NCI-H1105 (cell line): ENCODE results near the gene GARS1.
"Not testable (repeated sequence)": the region's sequence is repeated elsewhere in the genome, so short reads cannot be mapped to it uniquely, and the experiment has no call there.

Experiments used
- DNase-seq: peaks from one replicate; lab custom pipeline; 2025; lab: John Stamatoyannopoulos, UW

The GARS1 gene

GRCh38 chr7:30572212-30572841 lies 22.4 kb upstream of the GARS1 start:
- no peak for DNase-seq

- no peak for DNase-seq
Observed at GRCh38 chr7:30575910-30576309, 18.8 kb upstream of the GARS1 start.

DNA sequence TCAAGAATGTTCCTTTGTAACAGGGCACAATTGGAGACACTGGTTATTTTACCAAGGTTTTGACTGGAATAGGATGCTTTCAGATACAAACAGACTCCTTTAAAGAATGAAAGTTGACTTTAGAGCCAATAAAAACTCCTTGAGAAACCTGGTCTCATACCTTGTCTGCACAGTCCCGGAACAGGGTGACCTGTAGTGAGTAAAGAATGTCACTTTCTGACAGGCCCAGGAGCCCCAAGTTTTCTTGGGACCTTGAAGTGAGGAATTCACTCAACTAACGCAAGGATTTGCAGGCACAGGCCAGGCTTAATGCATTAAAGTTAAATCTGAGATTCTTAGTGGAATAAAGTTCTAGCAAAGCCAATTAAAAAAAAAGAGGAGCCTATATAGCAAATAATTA lies 11.5 kb upstream of the GARS1 start:
- no peak for DNase-seq

DNA sequence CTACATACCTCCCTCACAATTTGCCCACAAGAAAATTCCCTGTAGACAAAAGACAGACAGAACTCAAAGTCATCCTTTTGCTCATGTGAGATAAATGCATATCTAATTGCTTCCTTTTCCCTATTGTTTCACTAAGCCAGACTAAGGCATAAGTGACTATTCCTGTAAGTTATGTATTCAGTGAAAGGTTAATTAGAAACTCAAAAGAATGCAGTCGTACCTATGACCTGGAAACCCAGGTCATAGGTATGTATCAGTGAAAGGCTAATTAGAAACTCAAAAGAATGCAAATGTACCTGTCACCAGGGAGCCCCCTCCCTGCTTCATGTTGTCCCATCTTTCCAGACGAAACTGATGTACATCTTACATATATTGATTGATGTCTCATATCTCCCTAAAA lies 10.3 kb upstream of the GARS1 start:
- no peak for DNase-seq

GRCh38 chr7:30584965-30585364 lies 9.7 kb upstream of the GARS1 start:
- no peak for DNase-seq

GRCh38 chr7:30585675-30586074 lies 9.0 kb upstream of the GARS1 start:
- DNase-seq, result no peak

DNA sequence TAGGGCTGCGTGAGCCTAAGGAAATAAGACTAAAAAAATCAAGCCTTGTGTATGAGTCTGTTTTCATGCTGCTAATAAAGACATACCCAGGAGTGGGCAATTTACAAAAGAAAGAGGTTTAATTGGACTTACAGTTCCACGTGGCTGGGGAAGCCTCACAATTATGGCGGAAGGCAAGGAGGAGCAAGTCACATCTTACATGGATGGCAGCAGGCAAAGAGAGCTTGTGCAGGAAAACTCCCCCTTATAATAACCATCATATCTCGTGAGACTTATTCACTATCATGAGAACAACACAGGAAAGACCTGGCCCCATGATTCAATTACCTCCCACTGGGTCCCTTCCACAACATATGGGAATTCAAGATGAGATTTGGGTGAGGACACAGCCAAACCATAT lies 7.1 kb upstream of the GARS1 start:
- DNase-seq, result not testable (repeated sequence)

DNA sequence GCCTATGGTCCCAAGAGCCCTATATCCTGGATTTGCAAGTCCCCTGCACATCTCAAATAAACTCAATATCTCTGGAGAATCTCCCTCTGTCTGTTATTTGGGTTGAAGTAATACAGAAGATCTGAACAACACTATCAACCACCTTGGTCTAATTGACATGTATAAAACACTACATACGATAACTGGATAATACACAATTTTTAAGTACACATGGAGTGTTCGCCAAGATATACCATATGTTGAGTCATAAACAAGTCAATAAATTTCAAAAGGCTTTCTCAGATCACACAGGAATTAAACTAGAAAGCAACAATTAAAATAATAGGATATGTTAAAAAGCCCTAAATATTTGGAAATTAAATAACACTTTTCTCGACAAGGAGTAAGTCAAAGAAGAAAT lies 5.6 kb upstream of the GARS1 start:
- DNase-seq, result no peak

DNA sequence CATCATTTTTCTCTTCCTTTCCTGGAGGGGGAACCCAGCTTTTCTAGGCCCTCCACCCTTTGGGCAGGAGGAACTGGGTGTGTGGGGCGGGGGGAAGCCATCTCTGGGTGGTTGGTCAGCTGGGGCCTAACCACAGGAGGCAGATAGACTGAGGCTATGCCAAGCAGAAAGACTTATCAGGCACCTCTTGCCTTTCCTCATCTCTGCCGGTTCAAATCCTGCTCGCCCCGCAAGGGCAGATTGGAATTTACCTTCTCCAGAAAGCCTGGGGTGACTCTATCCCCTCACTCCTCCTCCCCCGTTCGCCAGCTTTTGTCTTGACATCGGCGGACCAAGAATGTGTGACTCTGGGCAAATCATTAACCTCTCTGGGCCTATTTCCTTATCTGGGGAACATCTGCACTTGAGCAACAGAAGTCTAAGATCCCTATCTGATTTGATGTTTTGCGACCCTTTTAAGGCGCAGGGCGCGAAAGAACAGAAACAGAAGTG lies 584 bp upstream of the GARS1 start:
- DNase-seq, result peak; percentile 40

DNA sequence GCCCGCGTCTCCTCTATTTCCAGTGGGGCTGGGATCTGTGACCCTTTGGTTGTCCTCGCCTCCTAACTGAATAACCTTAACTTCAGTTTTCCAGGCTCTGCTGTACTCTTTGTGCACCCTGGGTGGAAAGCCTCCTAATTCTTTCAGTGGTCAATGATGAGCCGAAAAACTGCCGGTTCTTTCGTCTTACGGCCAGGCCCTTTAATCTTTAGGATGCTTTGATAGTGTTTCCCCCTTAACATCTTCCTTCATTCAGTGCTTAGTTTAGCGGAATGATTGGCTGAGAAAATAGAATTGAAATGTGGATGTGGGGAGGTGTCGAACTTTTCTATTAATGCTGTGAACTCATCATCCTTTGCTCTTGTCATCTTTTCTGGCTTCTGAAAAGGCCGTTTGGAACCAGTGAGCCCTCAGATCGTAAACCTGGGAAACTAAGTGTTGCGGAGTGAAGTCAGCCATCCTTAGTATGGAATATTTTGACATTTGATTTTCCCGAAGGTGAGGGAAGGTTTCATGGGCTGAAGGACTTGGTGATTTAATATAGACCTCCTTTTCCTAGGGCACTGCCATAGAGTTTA lies 847 bp downstream of the GARS1 start:
- DNase-seq, result no peak

- peak; percentile 18 for DNase-seq
Observed at GRCh38 chr7:30596014-30596641, 1.4 kb downstream of the GARS1 start.

GRCh38 chr7:30596721-30597120 lies 2.0 kb downstream of the GARS1 start:
- no peak for DNase-seq

GRCh38 chr7:30598121-30598876 lies 3.6 kb downstream of the GARS1 start:
- DNase-seq, result no peak

DNA sequence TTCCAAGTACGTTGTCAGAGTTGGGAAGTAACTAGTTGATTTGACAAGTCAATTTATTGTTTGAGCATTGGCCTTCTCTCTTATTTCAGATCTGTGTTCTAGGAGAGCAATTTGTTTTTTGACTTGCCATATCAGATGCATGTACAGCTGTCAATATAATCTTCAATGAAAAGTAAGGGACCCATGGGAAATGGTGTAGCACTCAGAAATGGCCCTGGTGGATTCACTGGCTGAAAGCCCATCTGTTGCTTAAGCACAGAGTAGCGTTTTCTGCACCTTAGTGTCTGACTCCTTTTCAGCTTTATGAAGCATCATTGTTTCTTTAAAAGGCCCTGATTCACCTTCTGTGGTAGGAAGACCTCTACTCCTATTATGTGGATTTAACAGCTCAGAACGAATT lies 10.2 kb downstream of the GARS1 start:
- no peak for DNase-seq

GRCh38 chr7:30605832-30606231 lies 11.2 kb downstream of the GARS1 start:
- DNase-seq, result no peak

- DNase-seq, result no peak
Observed at GRCh38 chr7:30612658-30613265, 18.1 kb downstream of the GARS1 start.

GRCh38 chr7:30613366-30614325 lies 19.0 kb downstream of the GARS1 start:
- no peak for DNase-seq

- DNase-seq, result no peak
Observed at GRCh38 chr7:30616318-30616717, 21.6 kb downstream of the GARS1 start.

- no peak for DNase-seq
Observed at GRCh38 chr7:30617359-30617758, 22.7 kb downstream of the GARS1 start.

DNA sequence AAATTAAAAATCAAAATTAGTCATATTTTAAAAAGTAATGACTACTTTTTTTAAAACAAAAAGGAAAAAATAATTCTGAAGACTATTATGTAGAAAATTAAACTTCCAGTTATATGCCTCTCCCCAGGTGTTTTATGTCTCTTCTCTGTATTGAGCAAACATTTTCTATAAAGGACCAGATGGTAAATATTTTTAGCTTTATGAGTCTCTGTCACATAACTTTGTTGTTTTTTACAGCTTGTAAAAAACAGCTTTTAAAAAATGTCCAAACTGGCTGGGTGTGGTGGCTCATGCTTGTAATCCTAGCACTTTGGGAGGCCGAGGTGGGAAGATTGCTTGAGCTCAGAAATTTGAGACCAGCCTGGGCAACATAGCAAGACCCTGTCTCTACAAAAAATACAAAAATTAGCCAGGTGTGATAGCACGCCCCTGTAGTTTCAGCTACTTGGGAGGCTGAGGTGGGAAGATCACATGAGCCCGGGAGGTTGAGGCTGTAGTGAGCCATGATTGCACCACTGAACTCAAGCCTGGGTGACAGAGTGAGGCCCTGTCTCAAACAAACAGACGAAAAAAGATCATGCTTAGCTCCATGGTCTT lies 23.5 kb downstream of the GARS1 start:
- DNase-seq, result no peak

DNA sequence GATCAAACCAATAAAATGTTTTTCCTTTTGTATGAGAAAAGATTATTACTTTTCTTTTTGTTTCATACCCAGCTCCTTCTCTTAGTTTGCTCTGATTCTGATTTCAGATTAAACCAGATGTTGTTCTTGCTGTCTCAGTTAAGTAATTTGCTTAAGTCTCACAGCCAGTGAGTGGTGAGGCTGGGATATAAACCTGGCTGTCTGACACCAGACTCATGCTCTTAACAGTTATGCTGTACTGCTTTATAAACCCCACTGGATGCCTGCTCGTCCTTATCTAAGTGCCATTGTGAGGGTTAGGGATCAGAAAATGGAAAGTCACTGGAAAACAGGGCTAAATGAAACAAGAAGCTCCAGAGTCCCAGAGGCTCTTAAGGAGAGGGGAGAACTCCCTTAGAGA lies 24.3 kb downstream of the GARS1 start:
- no peak for DNase-seq
